GM19438 (cell line): Measurements from ENCODE around the gene VPS35.
"Not testable (repeated sequence)": the region's sequence is repeated elsewhere in the genome, so short reads cannot be mapped to it uniquely, and the experiment has no call there.

Experiments used
- ATAC-seq: cut with Tn5 transposase; IDR thresholded peaks from one replicate; pipeline ENCODE4 v1.9.1; 2021; ENCODE audit warnings: low read depth; ENCODE audit not compliant: unreplicated experiment

Gene VPS35

GRCh38 chr16:46673320-46674013, 15.5 kb downstream of the VPS35 start:
- no peak for ATAC-seq

DNA sequence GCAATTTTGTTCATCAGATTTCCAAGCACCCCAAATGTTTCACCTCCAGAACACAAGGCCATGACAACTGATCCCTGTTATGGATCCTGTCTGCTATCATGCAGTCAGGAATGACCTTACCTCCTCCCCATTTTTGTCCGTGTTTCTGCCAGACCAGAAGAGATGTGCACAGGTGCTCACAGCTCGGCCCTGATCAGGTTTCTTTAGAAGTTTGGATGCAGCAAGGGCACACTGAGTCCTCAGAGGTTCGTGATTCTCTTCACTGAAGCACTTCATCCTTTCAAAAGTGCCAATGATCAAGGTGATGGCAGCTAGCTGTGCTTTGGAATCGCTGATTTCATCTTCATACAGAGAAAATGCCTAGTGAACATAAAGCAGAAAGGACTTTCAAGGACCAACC, 26.9 kb downstream of the VPS35 start:
- ATAC-seq, result no peak

- ATAC-seq, result peak; percentile 98
Observed at GRCh38 chr16:46658925-46659324, 30.1 kb downstream of the VPS35 start.

- ATAC-seq, result no peak
Observed at GRCh38 chr16:46651305-46651704, 37.7 kb downstream of the VPS35 start.

- ATAC-seq, result no peak
Observed at GRCh38 chr16:46650254-46650623, 38.7 kb downstream of the VPS35 start.

- ATAC-seq, result no peak
Observed at GRCh38 chr16:46649588-46650253, 39.3 kb downstream of the VPS35 start.

GRCh38 chr16:46648656-46649055, 40.3 kb downstream of the VPS35 start:
- ATAC-seq, result no peak

- no peak for ATAC-seq
Observed at GRCh38 chr16:46638947-46639925, 49.7 kb downstream of the VPS35 start.

DNA sequence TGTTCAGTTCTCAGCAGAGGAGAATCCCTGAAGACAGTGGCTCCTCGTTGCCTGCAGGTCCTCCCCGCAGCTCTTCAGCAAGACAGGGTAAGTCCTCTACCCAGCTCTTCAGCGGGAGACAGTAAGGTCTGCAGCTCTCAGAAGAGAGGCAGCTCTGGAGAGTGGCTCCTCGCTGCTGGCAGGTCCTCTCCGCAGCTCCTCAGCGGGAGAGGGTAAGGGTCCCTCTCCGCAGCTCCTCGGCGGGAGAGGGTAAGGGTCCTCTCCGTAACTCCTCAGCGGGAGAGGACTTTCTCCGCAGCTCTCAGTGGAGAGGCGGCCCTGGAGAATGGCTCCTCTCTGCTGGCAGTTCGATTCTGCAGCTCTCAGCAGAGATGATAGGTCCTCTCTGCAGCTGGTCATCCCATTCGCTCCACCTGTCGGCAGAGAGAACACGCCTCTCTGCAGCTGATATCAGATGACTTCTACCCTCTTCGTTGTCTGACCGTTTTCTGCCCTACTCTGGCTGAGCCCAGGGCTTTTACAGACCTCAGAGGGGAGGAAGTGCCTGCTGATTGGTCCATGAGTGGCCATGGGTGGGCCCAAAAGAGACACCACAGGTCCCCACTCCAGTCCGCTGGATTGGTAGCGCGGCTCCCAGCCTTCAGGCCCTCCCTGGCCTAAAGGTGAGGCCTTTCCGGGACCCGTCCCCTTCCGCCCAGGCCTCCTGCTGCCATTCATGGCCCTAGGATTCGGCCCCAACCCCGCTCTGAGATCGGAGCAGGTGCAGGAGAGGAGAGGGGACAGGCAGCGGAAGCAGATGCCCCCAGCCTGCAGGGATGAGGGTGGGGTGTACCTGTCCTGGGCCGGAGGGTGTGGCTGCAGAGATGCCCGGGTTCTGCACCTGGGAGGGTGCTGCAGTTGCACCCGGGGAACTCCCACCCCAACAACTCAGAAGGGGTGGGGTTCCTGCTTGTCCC, 55.9 kb downstream of the VPS35 start:
- no peak for ATAC-seq

DNA sequence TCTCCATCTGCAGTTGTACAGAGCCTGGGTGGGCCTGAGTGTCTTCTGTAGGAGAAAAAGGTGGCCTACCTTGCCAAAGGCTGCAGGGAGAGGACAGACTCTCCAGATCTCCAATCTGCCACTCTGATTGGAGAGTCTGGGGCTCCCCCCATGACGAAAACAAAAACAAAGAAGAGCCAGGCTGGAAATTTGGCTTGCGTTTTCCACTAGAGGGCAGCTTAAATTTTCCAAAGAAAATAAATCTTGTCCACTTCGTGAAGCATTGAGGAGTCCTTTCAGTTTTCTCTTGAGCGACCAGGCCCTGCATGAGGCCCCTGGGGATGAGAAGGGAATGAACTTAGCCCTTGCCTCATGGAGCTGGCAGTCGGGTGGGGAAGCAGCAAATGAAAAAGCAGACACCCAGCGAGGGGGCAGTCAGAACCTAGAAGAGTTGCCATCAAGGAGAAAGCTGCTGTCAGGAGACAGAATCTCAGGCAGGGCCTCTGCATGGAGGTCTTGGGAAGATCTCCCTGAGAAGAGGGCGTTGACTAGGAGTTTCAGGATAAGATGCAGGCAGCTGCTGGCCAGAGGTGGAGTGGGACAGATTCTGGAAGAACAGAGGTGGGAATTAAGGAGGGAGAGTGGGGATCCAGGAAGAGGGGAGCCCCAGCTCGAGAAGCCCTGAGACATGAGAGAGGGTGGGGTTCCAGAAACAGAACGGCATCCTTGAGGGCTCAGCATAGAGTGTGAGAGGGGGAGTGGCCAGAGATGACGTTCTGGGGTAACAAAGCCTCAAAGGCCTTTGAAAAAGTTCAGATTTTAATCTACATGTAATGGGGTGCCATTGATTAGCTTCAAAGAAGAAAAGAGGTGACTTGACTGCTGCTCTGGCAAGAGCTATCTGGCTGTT, 59.4 kb downstream of the VPS35 start:
- ATAC-seq, result no peak

DNA sequence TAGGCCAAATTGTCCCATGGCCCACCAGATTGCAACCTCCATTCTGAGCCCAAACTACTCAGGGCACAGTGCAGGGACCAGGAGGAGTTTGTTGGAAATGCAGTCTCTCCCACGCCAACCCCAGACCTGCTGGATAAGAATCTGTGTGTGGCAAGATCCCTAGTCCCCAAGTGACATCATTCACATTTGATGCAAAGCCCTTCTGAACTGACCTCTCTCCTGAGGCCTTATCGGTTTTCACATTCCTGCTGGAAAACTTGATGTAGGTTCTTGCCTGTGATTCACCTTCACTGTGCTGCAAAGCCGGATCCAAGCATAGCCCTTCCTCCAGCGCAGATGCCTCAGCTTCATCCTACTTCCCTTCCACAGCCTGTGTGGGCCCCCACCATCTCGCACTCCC, 61.2 kb downstream of the VPS35 start:
- ATAC-seq, result no peak

- ATAC-seq, result not testable (repeated sequence)
Observed at GRCh38 chr16:46626681-46627080, 62.3 kb downstream of the VPS35 start.

DNA sequence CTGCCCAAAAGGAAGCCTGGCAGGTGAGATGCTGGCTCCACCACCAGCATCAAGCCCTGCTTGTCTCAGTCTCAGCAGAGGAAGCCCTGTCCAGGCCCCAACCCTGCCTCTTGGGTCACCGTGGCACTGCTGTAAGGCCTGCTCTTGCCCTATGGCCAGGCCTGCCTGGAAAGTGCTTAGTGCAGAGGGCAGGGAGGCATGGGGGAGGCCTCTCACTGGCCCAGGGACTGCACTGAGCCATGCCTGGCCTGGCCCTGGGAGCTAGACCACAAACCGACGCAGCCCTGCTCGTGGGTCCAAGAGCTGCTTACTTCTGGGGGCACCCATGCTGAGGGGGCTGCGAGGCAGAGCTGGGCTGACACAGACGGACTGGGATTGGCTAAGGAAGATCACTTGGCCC, 64.1 kb downstream of the VPS35 start:
- not testable (repeated sequence) for ATAC-seq

- not testable (repeated sequence) for ATAC-seq
Observed at GRCh38 chr16:46623707-46624106, 65.3 kb downstream of the VPS35 start.

GRCh38 chr16:46623246-46623645, 65.7 kb downstream of the VPS35 start:
- not testable (repeated sequence) for ATAC-seq

- no peak for ATAC-seq
Observed at GRCh38 chr16:46621934-46622676, 66.9 kb downstream of the VPS35 start.

GRCh38 chr16:46621006-46621933, 67.7 kb downstream of the VPS35 start, which contains the start of gene SHCBP1:
TSS of gene SHCBP1 (minus strand) at chr16:46621379. CDS start at chr16:46621359, 20 bp downstream.
- peak; percentile 78 for ATAC-seq
